ENCODE data around the gene ABI1.

The ABI1 gene

GRCh38 chr10:26717476-26717875 lies 143.3 kb downstream of the ABI1 start:
- DNase-seq (ENCODE audit: low read depth, low spot score), result no peak

GRCh38 chr10:26715137-26715487 lies 145.6 kb downstream of the ABI1 start:
- no peak for DNase-seq (ENCODE audit: low read depth, low spot score)

GRCh38 chr10:26714415-26715136 lies 146.2 kb downstream of the ABI1 start:
- DNase-seq (ENCODE audit: low read depth, low spot score), result no peak

GRCh38 chr10:26711324-26711723 lies 149.4 kb downstream of the ABI1 start:
- no peak for DNase-seq (ENCODE audit: low read depth, low spot score)

GRCh38 chr10:26706936-26707335 lies 153.8 kb downstream of the ABI1 start:
- no peak for DNase-seq (ENCODE audit: low read depth, low spot score)

GRCh38 chr10:26706206-26706605 lies 154.6 kb downstream of the ABI1 start:
- no peak for DNase-seq (ENCODE audit: low read depth, low spot score)

- DNase-seq (ENCODE audit: low read depth, low spot score), result no peak
These were observed 156.8 kb downstream of the ABI1 start for GRCh38 chr10:26703974-26704373.

GRCh38 chr10:26703096-26703495 lies 157.7 kb downstream of the ABI1 start:
- DNase-seq (ENCODE audit: low read depth, low spot score), result no peak

- DNase-seq (ENCODE audit: low read depth, low spot score), result no peak
These were observed 159.7 kb downstream of the ABI1 start for GRCh38 chr10:26700884-26701630.

- no peak for DNase-seq (ENCODE audit: low read depth, low spot score)
These were observed 161.1 kb downstream of the ABI1 start for GRCh38 chr10:26699631-26700030.

- no peak for DNase-seq (ENCODE audit: low read depth, low spot score)
These were observed 161.8 kb downstream of the ABI1 start for GRCh38 chr10:26698909-26699308.

- no peak for DNase-seq (ENCODE audit: low read depth, low spot score)
These were observed 162.7 kb downstream of the ABI1 start for GRCh38 chr10:26697922-26698608.

GRCh38 chr10:26697163-26697921 lies 163.4 kb downstream of the ABI1 start, which contains the start of gene PDSS1:
PDSS1 (plus strand) TSS chr10:26697701; CDS start chr10:26697712, 11 bp downstream.
- DNase-seq (ENCODE audit: low read depth, low spot score), result no peak

- no peak for DNase-seq (ENCODE audit: low read depth, low spot score)
These were observed 164.0 kb downstream of the ABI1 start for GRCh38 chr10:26696786-26697162.
